ENCODE data around the gene PDCD2. TPM values are rescaled to one million over a fixed set of nuclear protein-coding genes. Genes with fewer than 3 reads are reported as not detected.

The PDCD2 gene
- total and polyA plus RNA-seq, 2 donors, result 47.2 to 62.5 TPM

GRCh38 chr6:170564936-170565530 is 19.4 kb downstream of the PDCD2 start:
- Histone ChIP-seq H3K4me3 (ENCODE audit: low read depth, low read length) (no peak overlapping the region), H3K27ac (ENCODE audit: low read depth) (no peak overlapping the region), H3K4me1 (ENCODE audit: insufficient read depth) (no peaks in the 10 kb centered on the region), H3K36me3 (ENCODE audit: insufficient read depth) (no peaks in the 10 kb centered on the region)
- DNase-seq (ENCODE audit: extremely low spot score), result no peak
- WGBS, result 96% methylated on average over 8 of the region's 8 CpGs

- WGBS, result 95% methylated on average over 4 of the region's 4 CpGs
- no peak overlapping the region for H3K27ac ChIP-seq (ENCODE audit: low read depth)
Observed at GRCh38 chr6:170561555-170561954, 22.9 kb downstream of the PDCD2 start.

GRCh38 chr6:170555305-170555704 is 29.1 kb downstream of the PDCD2 start:
- Histone ChIP-seq H3K4me3 (ENCODE audit: low read depth, low read length) (peak overlapping the region; percentile 84), H3K27ac (ENCODE audit: low read depth) (no peak overlapping the region), H3K4me1 (ENCODE audit: insufficient read depth) (peaks cover 1% of the 10 kb centered on the region), H3K36me3 (ENCODE audit: insufficient read depth) (peaks cover 3% of the 10 kb centered on the region)
- WGBS, result 61% methylated on average over 3 of the region's 3 CpGs
- no peak for DNase-seq (ENCODE audit: extremely low spot score)

More at GRCh38 chr6:170561555-170561954, 22.9 kb downstream of the PDCD2 start:
- no peaks in the 10 kb centered on the region for H3K4me1 ChIP-seq (ENCODE audit: insufficient read depth)
- no peak overlapping the region for H3K4me3 ChIP-seq (ENCODE audit: low read depth, low read length)
- DNase-seq (ENCODE audit: extremely low spot score), result no peak
- peaks cover 3% of the 10 kb centered on the region for H3K36me3 ChIP-seq (ENCODE audit: insufficient read depth)

- Histone ChIP-seq H3K27ac (ENCODE audit: low read depth) (peak overlapping the region; percentile 93), H3K4me1 (ENCODE audit: insufficient read depth) (peaks cover 1% of the 10 kb centered on the region), H3K36me3 (ENCODE audit: insufficient read depth) (peaks cover 3% of the 10 kb centered on the region), H3K4me3 (ENCODE audit: low read depth, low read length) (peak overlapping the region; percentile 84)
- DNase-seq (ENCODE audit: extremely low spot score), result no peak
- WGBS, result 3% methylated on average over 7 of the region's 7 CpGs
Observed at GRCh38 chr6:170554796-170555137, 29.7 kb downstream of the PDCD2 start.

- Histone ChIP-seq H3K27ac (ENCODE audit: low read depth) (peak within 1 kb of the TSS; percentile 93), H3K4me3 (ENCODE audit: low read depth, low read length) (peak within 1 kb of the TSS; percentile 84), H3K4me1 (ENCODE audit: insufficient read depth) (peaks cover 1% of the 10 kb centered on the region), H3K36me3 (ENCODE audit: insufficient read depth) (peaks cover 3% of the 10 kb centered on the region)
- WGBS, result under 1% methylated on average over 51 of the region's 51 CpGs
- DNase-seq (ENCODE audit: extremely low spot score), result peak; percentile 95
Observed at GRCh38 chr6:170554013-170554795, 30.2 kb downstream of the PDCD2 start, which contains the start of gene TBP. TSS of gene TBP (plus strand) at chr6:170554369. CDS start at chr6:170557030, 2,661 bp downstream.

- under 1% methylated on average over 13 of the region's 13 CpGs for WGBS
- peak; percentile 68 for DNase-seq (ENCODE audit: extremely low spot score)
- H3K4me1 ChIP-seq (ENCODE audit: insufficient read depth), result peaks cover 1% of the 10 kb centered on the region
- peaks cover 3% of the 10 kb centered on the region for H3K36me3 ChIP-seq (ENCODE audit: insufficient read depth)
- H3K27ac ChIP-seq (ENCODE audit: low read depth), result peak overlapping the region; percentile 72
- peak overlapping the region; percentile 84 for H3K4me3 ChIP-seq (ENCODE audit: low read depth, low read length)
Observed at GRCh38 chr6:170553534-170554012, 30.9 kb downstream of the PDCD2 start.

- under 1% methylated on average over 41 of the region's 41 CpGs for WGBS
- H3K4me1 ChIP-seq (ENCODE audit: insufficient read depth), result peaks cover 1% of the 10 kb centered on the region
Observed at GRCh38 chr6:170552765-170553533, 31.5 kb downstream of the PDCD2 start, which contains the start of gene PSMB1. TSS of gene PSMB1 (minus strand) at chr6:170553307. CDS start at chr6:170553242, 65 bp downstream.

GRCh38 chr6:170545405-170545804 is 39.0 kb downstream of the PDCD2 start:
- no peak overlapping the region for H3K27ac ChIP-seq (ENCODE audit: low read depth)
- WGBS, result 48% methylated on average over 2 of the region's 2 CpGs
- peaks cover 9% of the 10 kb centered on the region for H3K36me3 ChIP-seq (ENCODE audit: insufficient read depth)
- peaks cover 1% of the 10 kb centered on the region for H3K4me1 ChIP-seq (ENCODE audit: insufficient read depth)
- H3K4me3 ChIP-seq (ENCODE audit: low read depth, low read length), result no peak overlapping the region
- DNase-seq (ENCODE audit: extremely low spot score), result no peak

More at GRCh38 chr6:170552765-170553533, 31.5 kb downstream of the PDCD2 start, which contains the start of gene PSMB1:
- peak; percentile 91 for DNase-seq (ENCODE audit: extremely low spot score)
- H3K27ac ChIP-seq (ENCODE audit: low read depth), result peak within 1 kb of the TSS; percentile 85
- peaks cover 2% of the 10 kb centered on the region for H3K36me3 ChIP-seq (ENCODE audit: insufficient read depth)
- H3K4me3 ChIP-seq (ENCODE audit: low read depth, low read length), result peak within 1 kb of the TSS; percentile 84

GRCh38 chr6:170542031-170542719 is 42.3 kb downstream of the PDCD2 start:
- H3K4me3 ChIP-seq (ENCODE audit: low read depth, low read length), result no peak overlapping the region
- no peak overlapping the region for H3K27ac ChIP-seq (ENCODE audit: low read depth)
- 93% methylated on average over 10 of the region's 10 CpGs for WGBS
- no peaks in the 10 kb centered on the region for H3K4me1 ChIP-seq (ENCODE audit: insufficient read depth)
- DNase-seq (ENCODE audit: extremely low spot score), result no peak
- H3K36me3 ChIP-seq (ENCODE audit: insufficient read depth), result peaks cover 7% of the 10 kb centered on the region

GRCh38 chr6:170537329-170537728 is 47.1 kb downstream of the PDCD2 start:
- Histone ChIP-seq H3K27ac (ENCODE audit: low read depth) (no peak overlapping the region), H3K4me1 (ENCODE audit: insufficient read depth) (no peaks in the 10 kb centered on the region), H3K4me3 (ENCODE audit: low read depth, low read length) (no peak overlapping the region), H3K36me3 (ENCODE audit: insufficient read depth) (peaks cover 5% of the 10 kb centered on the region)
- no peak for DNase-seq (ENCODE audit: extremely low spot score)
- 90% methylated on average over 4 of the region's 4 CpGs for WGBS

GRCh38 chr6:170536671-170537070 is 47.8 kb downstream of the PDCD2 start:
- H3K36me3 ChIP-seq (ENCODE audit: insufficient read depth), result peaks cover 2% of the 10 kb centered on the region
- DNase-seq (ENCODE audit: extremely low spot score), result no peak
- no peak overlapping the region for H3K27ac ChIP-seq (ENCODE audit: low read depth)
- H3K4me1 ChIP-seq (ENCODE audit: insufficient read depth), result no peaks in the 10 kb centered on the region
- WGBS, result 69% methylated on average over 5 of the region's 5 CpGs
- no peak overlapping the region for H3K4me3 ChIP-seq (ENCODE audit: low read depth, low read length)

- peaks cover 2% of the 10 kb centered on the region for H3K36me3 ChIP-seq (ENCODE audit: insufficient read depth)
Observed at GRCh38 chr6:170535004-170535403, 49.4 kb downstream of the PDCD2 start.

GRCh38 chr6:170533792-170534191 is 50.6 kb downstream of the PDCD2 start:
- DNase-seq (ENCODE audit: extremely low spot score), result no peak
- Histone ChIP-seq H3K4me3 (ENCODE audit: low read depth, low read length) (no peak overlapping the region), H3K36me3 (ENCODE audit: insufficient read depth) (peaks cover 2% of the 10 kb centered on the region), H3K4me1 (ENCODE audit: insufficient read depth) (no peaks in the 10 kb centered on the region), H3K27ac (ENCODE audit: low read depth) (no peak overlapping the region)
- WGBS, result 77% methylated on average over 2 of the region's 2 CpGs

More at GRCh38 chr6:170535004-170535403, 49.4 kb downstream of the PDCD2 start:
- no peaks in the 10 kb centered on the region for H3K4me1 ChIP-seq (ENCODE audit: insufficient read depth)
- DNase-seq (ENCODE audit: extremely low spot score), result no peak
- H3K27ac ChIP-seq (ENCODE audit: low read depth), result no peak overlapping the region
- H3K4me3 ChIP-seq (ENCODE audit: low read depth, low read length), result no peak overlapping the region
- WGBS, result 93% methylated on average over 5 of the region's 5 CpGs

All from urinary bladder (tissue), 4 donors.